ENCODE results near the gene SLC23A3.

- TF ChIP-seq CTCF (IDR thresholded peaks at IDR 0.05) (no peak), POLR2A (IDR thresholded peaks at IDR 0.05) (no peak)
Measured at GRCh38 chr2:219204425-219205164, 34.8 kb upstream of the SLC23A3 start.
